HG03460 (cell line): ENCODE measurements around the gene NXN.
"Not testable (repeated sequence)": the region's sequence is repeated elsewhere in the genome, so short reads cannot be mapped to it uniquely, and the experiment has no call there.

ENCODE experiments used
- ATAC-seq: cut with Tn5 transposase; IDR thresholded peaks from one replicate; pipeline ENCODE4 v1.9.1; 2021; ENCODE audit not compliant: unreplicated experiment

Gene NXN

DNA sequence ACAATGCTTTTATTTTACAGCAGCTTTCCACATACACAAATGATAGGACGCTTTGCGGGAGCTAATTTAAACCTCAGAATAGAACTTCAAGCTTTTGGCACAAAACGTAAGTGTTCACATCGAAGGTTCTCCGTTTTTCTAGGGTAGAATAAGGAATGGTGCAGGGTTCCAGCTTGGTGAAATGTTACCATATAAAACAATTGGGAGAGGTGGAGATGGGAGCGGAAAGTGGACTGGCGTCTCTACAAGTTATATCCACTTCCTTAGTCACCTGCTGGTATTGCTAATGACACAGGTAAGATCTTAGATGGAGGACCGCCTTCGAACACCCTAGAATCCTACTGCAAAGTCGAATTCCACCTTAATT lies 1.7 kb upstream of the NXN start:
- ATAC-seq = no peak

DNA sequence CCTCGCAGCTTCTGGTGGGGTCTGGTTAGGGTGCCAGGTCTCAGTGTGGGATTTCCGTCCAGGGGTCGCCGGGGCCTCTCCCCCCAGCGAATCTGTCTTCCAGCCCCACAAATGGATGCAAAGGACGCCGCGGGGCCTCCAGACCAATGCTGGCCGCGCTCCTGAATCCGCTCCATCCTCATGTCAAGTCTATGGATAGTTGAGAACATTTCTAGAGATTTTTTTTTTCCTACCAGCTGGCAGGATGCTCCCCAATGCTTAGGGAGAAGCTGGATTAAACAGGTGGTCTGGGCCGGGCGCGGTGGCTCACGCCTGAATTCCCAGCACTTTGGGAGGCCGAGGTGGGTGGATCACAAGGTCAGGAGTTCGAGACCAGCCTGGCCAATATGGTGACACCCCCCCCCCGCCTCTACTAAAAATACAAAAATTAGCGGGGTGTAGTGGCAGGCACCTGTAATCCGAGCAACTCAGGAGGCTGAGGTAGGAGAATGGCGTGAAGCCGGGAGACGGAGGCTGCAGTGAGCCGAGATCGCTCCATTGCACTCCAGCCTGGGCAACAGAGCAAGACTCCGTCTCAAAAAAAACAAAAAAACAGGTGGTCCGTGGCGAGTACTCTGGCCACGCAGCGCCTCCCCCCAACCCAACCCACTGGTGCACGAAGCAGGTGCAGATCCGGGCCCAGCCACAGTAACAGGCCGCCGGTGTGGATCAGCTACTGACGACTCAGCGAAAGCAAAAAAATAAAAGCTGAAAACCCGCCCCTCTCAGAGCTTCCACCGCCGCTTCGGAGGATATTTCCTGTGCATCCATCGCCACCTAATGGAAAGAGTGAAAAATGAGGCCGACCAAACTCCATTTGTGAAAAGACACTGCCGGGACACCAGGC lies 1.1 kb upstream of the NXN start:
- ATAC-seq = peak; percentile 37

DNA sequence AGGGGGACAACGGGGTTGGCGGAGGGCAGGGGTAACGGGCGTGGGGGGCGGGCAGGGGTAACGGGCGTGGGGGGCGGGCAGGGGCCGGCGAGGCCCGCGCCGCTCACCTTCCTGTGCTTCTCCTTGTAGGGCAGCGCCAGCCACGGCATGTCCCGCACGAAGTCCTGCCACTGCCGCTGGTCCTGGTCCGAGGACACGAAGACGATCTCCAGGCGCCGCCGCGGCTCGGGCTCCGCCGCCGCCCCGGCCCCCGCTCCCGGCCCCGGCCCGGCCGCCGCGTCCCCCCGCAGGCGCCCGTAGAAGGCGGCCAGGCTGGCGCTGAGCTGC lies 401 bp downstream of the NXN start:
- ATAC-seq = no peak

DNA sequence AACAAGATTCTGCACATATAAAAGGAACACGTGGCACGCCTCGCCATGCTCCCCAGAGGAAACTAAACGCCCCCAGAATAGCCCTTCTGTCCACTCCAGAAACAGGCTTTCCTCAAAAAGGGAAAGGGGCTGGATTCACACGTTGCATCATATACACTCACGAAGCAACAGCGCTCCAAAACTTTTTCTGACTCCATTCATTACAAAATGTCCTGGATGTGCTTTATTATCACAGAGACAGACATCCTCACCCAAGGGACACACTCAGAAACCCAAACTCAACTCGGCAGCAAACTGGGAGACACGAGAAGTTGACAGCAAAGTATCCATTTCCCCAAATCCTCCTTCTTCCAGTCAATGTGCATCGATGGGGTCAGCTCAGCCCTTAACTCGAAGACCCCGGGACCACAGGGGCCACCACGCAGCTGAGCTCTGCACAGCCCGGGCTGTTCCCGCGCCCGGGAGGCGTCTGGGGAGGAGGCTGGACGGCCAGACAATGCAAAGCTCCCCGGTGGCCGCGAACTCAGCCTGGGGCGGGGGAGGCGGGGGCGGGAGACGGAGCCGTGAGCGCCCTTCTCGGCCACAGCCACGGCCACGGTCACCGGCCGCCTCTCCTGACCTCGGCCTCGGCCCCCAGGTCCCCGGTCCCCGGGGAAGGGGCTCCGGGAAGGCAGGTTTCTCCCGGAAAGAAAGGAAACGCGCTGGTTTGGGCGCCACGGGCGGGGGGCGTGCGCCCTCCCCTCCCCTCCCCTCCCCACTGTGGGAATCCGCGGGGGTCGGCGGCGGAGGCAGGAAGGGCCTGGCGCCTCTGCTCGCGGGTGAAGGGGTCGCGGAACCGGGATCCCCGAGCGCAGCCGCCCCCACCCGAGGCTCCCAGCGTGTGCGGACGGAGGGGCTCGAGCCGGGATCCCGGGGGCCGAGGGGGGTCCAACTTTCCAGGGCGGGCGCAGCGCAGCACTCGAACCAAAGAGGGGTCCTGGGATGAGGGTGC lies 1.2 kb downstream of the NXN start:
- ATAC-seq = no peak

DNA sequence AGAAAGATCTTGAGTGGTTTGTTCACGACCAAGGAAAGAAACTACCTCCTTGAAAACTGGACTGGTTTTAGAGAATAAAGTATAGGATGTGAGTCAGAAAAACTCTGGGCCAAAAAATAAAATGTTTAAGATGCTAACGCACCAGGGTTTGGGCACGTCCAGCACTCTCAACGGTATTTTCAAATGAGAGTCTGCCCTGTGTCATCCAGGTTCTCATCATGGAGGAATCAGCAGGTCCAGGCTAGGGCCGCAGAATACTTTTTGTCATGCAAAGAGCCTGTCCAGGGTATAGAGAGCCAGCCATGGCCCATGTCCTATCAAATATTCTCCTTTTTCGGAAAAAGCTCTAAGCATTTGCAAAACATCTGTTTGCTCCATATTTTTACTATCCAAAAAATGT lies 2.4 kb downstream of the NXN start:
- ATAC-seq = no peak

DNA sequence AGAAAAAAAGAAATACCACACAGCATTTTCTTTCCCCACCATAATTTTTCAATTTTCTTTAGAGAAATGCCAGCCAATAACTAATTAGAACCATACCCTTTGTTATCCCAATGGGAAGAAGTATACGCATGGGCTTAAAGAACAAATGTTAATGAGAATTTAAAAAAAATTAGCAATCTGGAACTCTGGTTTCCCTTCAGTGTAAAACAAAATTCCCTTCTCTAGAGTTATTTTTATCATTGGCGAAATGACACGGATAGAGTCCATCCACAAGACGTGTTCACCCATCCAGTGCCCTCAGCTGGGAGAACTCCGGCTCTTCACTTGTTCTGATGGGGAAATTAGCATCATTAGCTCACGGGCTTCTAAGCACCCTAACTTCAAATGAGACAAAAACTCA lies 3.3 kb downstream of the NXN start:
- no peak for ATAC-seq

DNA sequence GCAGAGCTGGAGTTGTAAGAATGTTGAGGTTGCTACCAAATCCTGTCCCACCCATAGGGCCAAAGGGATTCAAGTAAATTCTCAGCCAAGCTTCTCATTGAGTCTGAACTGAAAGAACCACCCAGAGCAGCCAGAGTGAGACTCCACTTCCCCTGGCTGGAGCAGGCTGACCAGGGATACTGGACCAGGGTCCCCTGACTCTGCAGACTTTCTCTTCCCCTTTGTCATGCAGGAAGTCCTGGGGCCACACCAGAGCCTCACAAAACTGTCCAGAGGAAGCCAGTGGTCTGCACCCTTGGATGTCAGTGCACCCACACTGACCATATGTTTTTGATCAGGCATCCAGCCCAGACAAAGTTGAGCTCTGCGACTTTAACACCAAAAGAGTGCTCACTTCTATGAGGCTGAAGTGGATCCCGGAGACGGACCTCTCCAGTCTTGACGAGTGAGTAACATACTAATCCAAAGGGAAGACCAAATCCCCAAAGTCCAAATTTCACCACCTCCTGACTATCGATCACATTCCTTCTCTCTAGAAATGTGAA lies 4.1 kb downstream of the NXN start:
- no peak for ATAC-seq

DNA sequence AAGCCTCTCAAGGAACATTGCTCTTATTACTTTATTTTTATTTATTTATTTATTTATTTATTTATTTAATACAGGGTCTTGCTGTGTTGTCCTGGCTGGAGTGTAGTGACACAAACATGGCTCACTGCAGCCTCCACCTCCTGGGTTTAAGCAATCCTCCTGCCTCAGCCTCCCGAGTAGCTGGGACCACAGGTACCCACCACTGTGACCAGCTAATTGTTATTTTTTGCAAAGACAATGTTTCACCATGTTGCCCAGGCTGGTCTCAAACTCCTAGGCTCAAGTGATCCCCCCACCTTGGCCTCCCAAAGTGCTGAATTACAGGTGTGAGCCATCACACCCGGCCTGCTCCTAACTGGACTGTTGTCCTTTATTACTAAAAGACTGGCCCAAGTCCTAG lies 4.8 kb downstream of the NXN start:
- not testable (repeated sequence) for ATAC-seq

DNA sequence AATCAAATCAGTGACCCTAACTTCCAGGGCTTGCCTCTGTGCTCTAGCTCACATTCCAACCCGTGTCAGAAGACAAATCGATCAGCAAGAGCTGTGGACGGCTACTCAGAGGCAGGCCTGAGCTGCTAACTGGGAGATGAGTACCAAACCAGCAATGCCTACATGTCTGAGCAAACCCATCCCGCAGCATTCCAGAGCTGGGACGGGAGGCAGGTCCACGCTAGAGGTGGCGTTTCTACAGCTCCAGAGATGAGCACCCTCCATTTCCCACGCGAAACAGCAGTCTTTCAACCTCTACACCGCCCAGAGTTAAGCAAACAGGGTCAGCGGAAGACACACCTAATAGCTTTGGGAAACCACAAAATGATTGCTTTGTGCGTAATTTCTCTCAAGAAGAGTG lies 6.5 kb downstream of the NXN start:
- no peak for ATAC-seq

DNA sequence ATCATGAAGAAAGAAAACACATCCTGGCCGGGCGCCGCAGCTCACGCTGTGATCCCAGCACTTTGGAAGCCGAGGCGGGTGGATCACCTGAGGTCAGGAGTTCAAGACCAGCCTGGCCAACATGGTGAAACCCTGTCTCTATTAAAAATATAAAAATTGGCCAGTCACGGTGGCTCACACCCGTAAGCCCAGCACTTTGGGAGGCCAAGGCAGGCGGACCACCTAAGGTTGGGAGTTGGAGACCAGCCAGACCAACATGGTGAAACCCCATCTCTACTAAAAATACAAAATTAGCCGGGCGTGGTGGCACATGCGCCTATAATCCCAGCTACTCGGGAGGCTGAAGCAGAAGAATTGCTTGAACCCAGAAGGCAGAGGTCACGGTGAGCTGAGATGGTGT lies 7.7 kb downstream of the NXN start:
- not testable (repeated sequence) for ATAC-seq

DNA sequence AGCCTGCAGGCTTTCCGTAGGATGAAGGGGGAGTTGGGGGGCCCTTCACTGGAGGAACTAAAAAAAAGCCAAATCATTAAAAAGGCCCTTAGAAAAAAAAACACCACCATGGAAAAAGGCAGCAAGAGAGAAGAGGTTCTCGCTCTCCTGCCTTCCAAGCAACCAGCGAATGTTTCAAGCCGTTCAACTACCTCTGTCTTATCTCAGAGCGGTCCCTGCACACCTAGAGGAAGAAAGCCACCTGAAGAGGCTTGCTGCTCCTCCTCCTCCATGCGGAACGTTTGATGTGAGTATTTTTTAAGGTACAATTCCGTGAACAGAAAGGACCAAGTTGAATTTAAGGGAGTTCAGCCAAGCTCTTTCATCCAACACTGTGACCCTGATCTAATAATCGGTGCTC lies 9.2 kb downstream of the NXN start:
- ATAC-seq = no peak

DNA sequence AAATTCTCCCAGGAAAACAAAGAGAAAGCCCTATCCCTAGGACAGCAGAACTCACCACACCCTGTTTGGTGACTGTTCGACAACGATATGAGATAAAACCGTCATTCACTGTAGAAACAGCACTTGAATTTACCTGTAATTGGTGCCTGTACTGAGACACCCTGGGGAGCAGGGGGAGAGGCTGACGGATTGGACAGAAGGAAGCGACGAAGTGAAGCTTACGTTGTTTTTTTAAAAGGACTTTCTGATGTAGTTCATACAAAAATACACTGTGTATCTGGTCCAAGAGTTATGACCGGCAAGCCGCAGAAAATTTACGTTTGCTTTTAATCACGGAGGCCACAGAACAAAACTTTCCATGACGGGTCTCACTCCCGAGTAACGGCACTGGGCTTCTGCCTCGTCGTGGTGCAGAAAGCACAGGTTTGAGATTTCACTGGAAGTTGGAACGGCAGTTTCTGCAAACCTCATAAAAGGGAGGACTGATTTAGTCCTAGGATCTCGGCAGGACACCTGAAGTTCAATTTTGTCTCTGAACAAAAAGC lies 9.7 kb downstream of the NXN start:
- no peak for ATAC-seq

DNA sequence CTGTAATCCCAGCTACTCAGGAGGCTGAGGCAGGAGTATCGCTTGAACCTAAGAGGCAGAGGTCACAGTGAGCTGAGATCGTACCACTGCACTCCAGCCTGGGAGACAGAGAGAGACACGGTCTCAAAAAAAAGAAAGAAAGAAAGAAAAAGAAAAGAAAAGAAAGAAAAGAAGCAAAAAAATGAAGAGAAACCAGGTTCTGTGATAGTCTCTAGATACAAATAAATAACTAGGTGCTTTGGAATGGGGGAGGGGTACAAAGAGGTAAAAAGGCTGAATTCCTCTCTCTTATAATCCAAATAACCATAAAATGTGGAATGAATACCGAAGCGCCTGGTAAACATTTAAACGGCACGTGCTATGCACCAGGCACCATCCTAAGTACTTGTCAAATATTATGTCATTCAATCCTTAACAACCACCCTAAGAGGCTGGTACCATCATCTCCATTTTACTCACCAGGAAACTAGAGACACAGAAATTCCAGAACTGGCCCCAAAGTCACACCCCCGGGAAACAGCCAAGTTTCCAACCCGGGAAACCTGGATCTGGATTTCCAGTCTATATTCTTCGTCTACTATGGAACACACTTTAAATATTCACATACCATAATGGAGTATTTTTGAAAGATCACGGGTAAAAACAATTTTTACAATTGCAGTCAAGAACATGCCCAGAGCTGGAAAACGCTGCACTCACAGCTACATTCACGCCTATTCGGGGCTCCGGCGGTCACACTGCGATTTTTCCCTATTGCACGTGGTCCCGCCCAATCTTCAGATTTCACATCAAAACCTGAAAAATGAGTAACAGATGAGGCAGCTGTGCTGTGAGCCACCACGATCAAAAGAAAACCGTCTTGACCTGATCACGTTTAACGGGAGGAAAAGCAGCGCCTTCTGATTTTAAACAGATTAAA lies 10.5 kb downstream of the NXN start:
- ATAC-seq = no peak

DNA sequence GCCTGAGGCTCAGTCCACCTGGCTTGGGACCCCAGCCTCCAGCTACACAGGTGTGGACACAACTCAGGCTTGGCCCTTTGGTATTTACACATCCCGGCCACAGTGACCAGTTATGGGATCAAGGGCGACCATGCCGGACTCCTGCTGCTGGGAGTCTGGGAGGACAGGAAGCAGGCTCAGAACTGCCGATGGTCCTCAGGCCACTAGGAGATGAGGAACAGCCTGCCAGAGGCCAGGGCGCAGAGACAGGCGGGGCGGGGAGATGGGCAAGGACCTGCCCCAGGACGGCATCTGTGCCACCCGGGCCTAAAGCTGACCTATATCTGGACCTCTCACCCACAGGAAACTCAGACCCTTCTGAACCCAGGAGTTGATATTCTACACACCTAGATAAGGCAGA lies 12.5 kb downstream of the NXN start:
- ATAC-seq = no peak

DNA sequence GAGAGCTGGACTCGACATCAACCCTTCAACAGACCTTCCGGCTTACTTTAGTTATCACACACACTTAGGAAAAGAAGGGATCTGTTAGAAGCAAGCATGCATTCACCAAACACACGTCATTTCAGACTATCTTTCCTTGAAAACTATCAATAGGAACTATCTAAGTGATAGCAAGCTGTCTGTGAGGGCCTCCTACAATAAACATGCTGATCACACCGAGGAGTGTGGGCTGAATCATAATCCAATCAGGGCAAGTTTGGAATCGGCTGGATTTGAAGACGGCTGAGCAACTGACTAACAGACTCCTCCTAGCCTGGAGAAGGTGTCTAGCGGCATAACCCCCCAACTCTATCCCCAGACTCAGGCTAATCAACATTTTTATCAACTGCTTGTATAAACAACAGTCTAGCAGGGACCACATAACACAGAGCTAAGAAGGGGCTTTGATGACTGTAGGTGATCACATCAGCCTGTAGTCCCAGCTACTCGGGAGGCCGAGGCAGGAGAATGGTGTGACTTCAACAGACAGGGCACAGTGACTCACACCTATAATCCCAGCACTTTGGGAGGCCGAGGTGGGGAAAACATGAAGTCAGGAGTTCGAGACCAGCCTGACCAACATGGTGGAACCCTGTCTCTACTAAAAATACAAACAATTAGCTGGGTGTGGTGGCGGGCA lies 14.1 kb downstream of the NXN start:
- no peak for ATAC-seq

DNA sequence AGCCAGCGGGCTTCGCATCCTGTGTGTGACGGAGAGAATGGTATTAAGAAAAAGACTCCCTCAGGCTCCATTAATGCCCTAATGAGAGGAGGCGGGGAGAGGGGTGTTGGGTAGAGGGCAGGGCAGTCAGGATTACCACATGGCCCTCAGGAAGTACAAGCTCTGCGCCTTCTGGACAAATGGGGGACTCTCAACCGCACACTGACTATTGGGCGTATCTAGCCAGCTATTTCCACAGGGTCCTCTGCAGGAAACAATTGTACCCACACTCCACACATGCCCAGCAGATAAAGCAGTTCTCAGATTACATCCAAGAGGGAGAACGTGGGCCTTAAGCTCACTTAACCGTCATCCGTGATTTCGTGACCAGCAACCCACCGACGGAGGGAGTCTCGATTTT lies 14.7 kb downstream of the NXN start:
- no peak for ATAC-seq

DNA sequence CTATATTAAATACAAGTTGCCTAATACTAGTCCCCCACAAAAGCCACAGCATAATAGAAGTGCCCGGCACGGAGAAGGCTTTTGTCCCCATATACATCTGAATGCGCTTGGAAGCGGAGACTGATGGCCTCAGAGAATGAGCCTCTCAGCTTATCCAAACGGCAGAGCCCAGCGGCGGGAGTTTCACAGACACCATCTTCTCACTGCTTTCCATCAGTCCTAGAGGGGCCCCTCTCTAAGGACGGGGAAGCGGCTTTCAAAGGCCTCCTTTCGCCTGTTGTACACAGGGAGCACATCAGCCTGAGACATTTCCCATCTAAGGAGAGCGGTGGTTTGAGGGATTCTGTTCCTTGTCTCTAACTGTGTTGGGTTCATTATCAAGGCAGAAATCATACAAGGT lies 16.9 kb downstream of the NXN start:
- ATAC-seq = no peak

DNA sequence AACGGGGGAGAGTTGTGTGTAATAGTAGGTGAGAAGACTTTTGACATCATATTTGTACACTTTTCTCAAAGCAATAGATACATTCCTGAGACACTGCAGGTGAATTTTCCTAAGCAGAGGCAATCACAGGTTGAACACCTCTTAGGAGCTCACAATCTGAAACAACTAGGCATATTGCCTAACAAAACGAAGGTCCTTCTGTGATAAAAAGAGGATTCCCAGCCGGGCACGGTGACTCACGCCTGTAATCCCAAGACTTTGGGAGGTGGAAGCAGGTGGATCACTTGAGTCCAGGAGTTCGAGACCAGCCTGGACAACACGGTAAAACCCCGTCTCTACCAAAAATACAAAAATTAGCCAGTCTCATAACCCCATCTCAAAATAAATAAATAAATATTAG lies 17.4 kb downstream of the NXN start:
- ATAC-seq = no peak

DNA sequence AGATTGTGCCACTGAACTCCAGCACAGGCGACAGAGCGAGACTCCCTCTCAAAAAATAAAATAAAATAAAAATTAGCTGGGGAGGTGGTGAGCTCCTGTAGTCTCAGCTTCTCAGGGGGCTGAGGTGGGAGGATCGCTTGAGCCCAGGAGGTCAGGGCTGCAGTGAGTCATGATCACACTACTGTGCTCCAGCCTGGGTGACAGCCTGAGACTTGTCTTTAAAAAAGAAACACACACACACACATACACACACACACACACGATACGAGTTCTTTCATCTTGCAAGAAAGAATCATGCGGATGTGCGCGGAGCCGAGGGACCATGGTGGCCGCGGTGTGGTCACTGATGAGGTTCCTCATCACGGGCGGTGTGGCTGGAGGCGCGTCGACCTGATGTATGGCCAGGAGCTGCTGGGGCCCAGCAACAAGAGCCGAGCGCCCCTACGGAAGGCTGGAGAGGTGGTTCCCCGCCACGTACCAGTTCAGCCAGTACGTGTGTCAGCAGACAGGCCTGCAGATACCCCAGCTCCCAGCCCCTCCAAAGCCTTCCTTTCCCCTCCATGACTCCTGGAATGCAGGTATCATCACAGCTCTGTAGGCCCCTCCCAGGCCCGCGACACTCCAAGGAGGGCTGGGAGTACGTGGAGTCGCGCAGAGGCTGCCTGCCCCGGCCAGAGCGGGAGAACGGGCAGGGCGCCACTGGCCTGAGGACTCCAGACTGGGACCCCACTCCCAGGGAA lies 20.7 kb downstream of the NXN start:
- no peak for ATAC-seq
